ENCODE data around the gene NUPR2. TPM values are rescaled to one million over a fixed set of nuclear protein-coding genes. Genes with fewer than 3 reads are reported as not detected.

Gene NUPR2
- total RNA-seq, 1 experiment from 2014 or later = not detected

- TF ChIP-seq POLR2AphosphoS5 (IDR thresholded peaks at IDR 0.05; ENCODE audit: low read depth, low read length) (peak; percentile 9; the same call in 1 of the 2 replicates), POLR2A (IDR thresholded peaks at IDR 0.05; ENCODE audit: borderline replicate concordance, extremely low read depth, insufficient read depth, insufficient read length) (no peak)
- Histone ChIP-seq H3K27ac (ENCODE audit: low read depth, low read length) (no peak overlapping the region), H3K36me3 (ENCODE audit: control insufficient read depth in 1 of 2, insufficient read depth in 2 of 2, low read length in 2 of 2) (no peaks in the 10 kb centered on the region), H3K4me3 (replicated peaks in 1 of 2; ENCODE audit: low read depth in 1 of 2, low read length in 2 of 2) (no peak overlapping the region), H3K9me3 (ENCODE audit: control insufficient read depth in 1 of 2, insufficient read depth in 1 of 2, low read depth in 1 of 2, low read length in 2 of 2) (no peaks in the 10 kb centered on the region), H3K27me3 (ENCODE audit: insufficient read depth, low read length) (no peaks in the 10 kb centered on the region), H3K4me2 (ENCODE audit: low read length) (no peak overlapping the region), H3K79me2 (ENCODE audit: insufficient read depth, low read length) (no peaks in the 10 kb centered on the region), H2AFZ (ENCODE audit: low read depth, low read length, poor library complexity, severe bottlenecking) (no peak overlapping the region), H3K9me2 (ENCODE audit: insufficient read depth) (no peaks in the 10 kb centered on the region), H3K9ac (ENCODE audit: low read length) (no peak overlapping the region), H3K4me1 (ENCODE audit: control insufficient read depth in 1 of 2, insufficient read depth in 2 of 2, low read length in 2 of 2) (peaks cover 4 to 8% of the 10 kb centered on the region in 2 experiments; a peak in 3 of 4 replicates), H4K20me1 (ENCODE audit: insufficient read depth) (no peaks in the 10 kb centered on the region)
- ATAC-seq (no peak), DNase-seq (ENCODE audit: low read depth, low spot score) (no peak)
- intact Hi-C loops (cut with micrococcal nuclease) = loop anchor here (5.0 kb wide), 1 partner anchor 89 kb away; no protein-coding TSS in a partner anchor
- ChIA-PET RAD21 (ENCODE audit: low non-redundant PET in 1 of 2, low total read pairs in 2 of 2, uncharacterized antibody in 2 of 2, unreplicated experiment in 2 of 2) (no interaction called here), CTCF (interaction anchor here (1.0 to 3.6 kb wide), 3 partner anchors 17 to 451 kb away, joined by 4 to 21 read pairs (median 8); no protein-coding TSS in a partner anchor), POLR2A (no interaction called here)
- BruUV-seq (replicated peaks) = no TSS peak
Observed at GRCh38 chr7:56091591-56091990, 24.6 kb downstream of the NUPR2 start.

DNA sequence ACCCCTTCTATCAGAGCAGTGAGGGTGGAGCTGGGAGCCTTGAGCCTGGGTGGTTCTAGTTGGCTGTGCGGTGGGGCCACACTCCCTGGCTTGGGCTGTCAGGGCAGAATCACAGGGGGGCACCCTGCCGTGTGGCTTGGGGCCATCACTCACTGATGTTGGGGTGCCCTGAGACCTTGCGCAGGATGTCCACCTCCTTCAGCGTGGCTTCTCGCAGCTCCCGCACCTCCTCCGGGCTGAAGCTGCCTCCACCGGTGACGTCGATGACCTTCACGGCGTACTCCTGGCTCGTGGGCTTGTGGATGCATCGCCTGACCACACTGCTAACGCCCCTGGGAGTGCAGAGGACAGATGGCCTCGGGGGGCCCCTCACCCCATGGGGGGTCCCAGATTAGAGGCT is 28.8 kb downstream of the NUPR2 start:
- ATAC-seq (no peak), DNase-seq (ENCODE audit: low read depth, low spot score) (no peak)
- Histone ChIP-seq H3K79me2 (ENCODE audit: insufficient read depth, low read length) (no peaks in the 10 kb centered on the region), H3K4me1 (ENCODE audit: control insufficient read depth in 1 of 2, insufficient read depth in 2 of 2, low read length in 2 of 2) (peaks cover under 1 to 6% of the 10 kb centered on the region in 2 experiments; a peak in 3 of 4 replicates), H3K36me3 (ENCODE audit: control insufficient read depth in 1 of 2, insufficient read depth in 2 of 2, low read length in 2 of 2) (no peaks in the 10 kb centered on the region; a peak in 1 of 4 replicates), H3K9me2 (ENCODE audit: insufficient read depth) (no peaks in the 10 kb centered on the region), H3K27me3 (ENCODE audit: insufficient read depth, low read length) (no peaks in the 10 kb centered on the region), H3K27ac (ENCODE audit: low read depth, low read length) (no peak overlapping the region), H3K9me3 (ENCODE audit: control insufficient read depth in 1 of 2, insufficient read depth in 1 of 2, low read depth in 1 of 2, low read length in 2 of 2) (no peaks in the 10 kb centered on the region), H3K9ac (ENCODE audit: low read length) (no peak overlapping the region), H2AFZ (ENCODE audit: low read depth, low read length, poor library complexity, severe bottlenecking) (no peak overlapping the region), H4K20me1 (ENCODE audit: insufficient read depth) (no peaks in the 10 kb centered on the region), H3K4me2 (ENCODE audit: low read length) (no peak overlapping the region), H3K4me3 (replicated peaks in 1 of 2; ENCODE audit: low read depth in 1 of 2, low read length in 2 of 2) (no peak overlapping the region)
- intact Hi-C loops (cut with micrococcal nuclease) = no loop called here
- BruUV-seq (replicated peaks) = no TSS peak
- CTCF ChIA-PET = no interaction called here
- RAD21 ChIA-PET (ENCODE audit: low non-redundant PET in 1 of 2, low total read pairs in 2 of 2, uncharacterized antibody in 2 of 2, unreplicated experiment in 2 of 2) = no interaction called here
- POLR2A ChIA-PET = no interaction called here
- TF ChIP-seq EGR1 (IDR thresholded peaks at IDR 0.05; ENCODE audit: low read depth) (no peak), ATF3 (IDR thresholded peaks at IDR 0.05) (no peak), SRF (IDR thresholded peaks at IDR 0.05; ENCODE audit: low read depth) (no peak), POLR2AphosphoS5 (IDR thresholded peaks at IDR 0.05; ENCODE audit: low read depth, low read length) (no peak), SP1 (IDR thresholded peaks at IDR 0.05; ENCODE audit: low read depth) (no peak), YY1 (IDR thresholded peaks at IDR 0.05; ENCODE audit: extremely low read depth, insufficient replicate concordance, low read depth, low read length) (no peak), EZH2phosphoT487 (IDR thresholded peaks at IDR 0.05; ENCODE audit: borderline replicate concordance) (no peak), TCF7L2 (IDR thresholded peaks at IDR 0.05; ENCODE audit: borderline replicate concordance, extremely low read depth, insufficient read depth, insufficient read length) (no peak), ZNF274 (IDR thresholded peaks at IDR 0.05; ENCODE audit: low read depth, low read length) (no peak), ZBTB33 (IDR thresholded peaks at IDR 0.05; ENCODE audit: extremely low read depth, insufficient replicate concordance, low read length) (no peak), CEBPB (IDR thresholded peaks at IDR 0.05; ENCODE audit: low read depth) (no peak), ZFX (IDR thresholded peaks at IDR 0.05) (no peak), EZH2 (IDR thresholded peaks at IDR 0.05) (no peak), SIN3A (IDR thresholded peaks at IDR 0.05; ENCODE audit: low read depth) (no peak), RAD21 (IDR thresholded peaks at IDR 0.05; ENCODE audit: low read depth) (no peak), POLR2A (IDR thresholded peaks at IDR 0.05; ENCODE audit: borderline replicate concordance, extremely low read depth, insufficient read depth, insufficient read length) (no peak)

Data from HCT116 (cell line).